Pancreas (tissue), 10 donors: ENCODE data around the gene NYAP1. TPM values are rescaled to one million over a fixed set of nuclear protein-coding genes. Genes with fewer than 3 reads are reported as not detected.

Experiments
- ATAC-seq, 4 donors: fragments of 200-7000 bp; cut with Tn5 transposase; one replicate each; pipeline versions ENCODE4 v1.8.0 to v1.9.1; 2020; ENCODE audit warnings: mild to moderate bottlenecking in 4 of 4, moderate library complexity in 4 of 4
- DNase-seq, 6 donors: peaks; one replicate each; pipeline ENCODE4 v3.0.0-alpha.2; 2020
- FAIRE-seq: peaks from 2 replicates; lab custom pipeline; 2012; peaks lifted over from hg19 to GRCh38; lab: Jason Lieb, UNC
- H3K27ac ChIP-seq, 4 donors: fragments of 200-600 bp; sonication (generic); 1 replicate in 3 of 4; 2 replicates in 1 of 4; pipeline versions ENCODE4 v1.5.0 to v1.8.0; 2020
- H3K27me3 ChIP-seq, 4 donors: fragments of 200-600 bp; one replicate each; pipeline ENCODE4 v1.8.0; 2021
- H3K36me3 ChIP-seq, 3 donors: fragments of 200-600 bp; sonication (generic) in 1 of 3; one replicate each; pipeline versions ENCODE4 v1.5.0 to v1.8.0; 2020 to 2021
- H3K4me1 ChIP-seq, 3 donors: fragments of 200-600 bp; one replicate each; pipeline ENCODE4 v1.8.0; 2021
- H3K4me3 ChIP-seq, 4 donors: fragments of 200-600 bp; sonication (generic) in 2 of 4; one replicate each; pipeline versions ENCODE4 v1.5.0 to v1.8.0; 2020 to 2021
- H3K9me3 ChIP-seq, 4 donors: fragments of 200-600 bp; one replicate each; pipeline ENCODE4 v1.8.0; 2021
- WGBS, 2 donors: extraction: QIAGEN DNeasy Blood & Tissue Kit; methylation state at CpG; one replicate each; pipeline ENCODE4 v1.1.7; 2013; 5-methylcytosine and 5-hydroxymethylcytosine counted together
- intact Hi-C, 3 donors: fragments of 100-400 bp; cut with DNase I; formaldehyde crosslinking; loops; one replicate each; pipeline versions ENCODE4 v1.11.1 to v1.14.2; 2022
- polyA plus RNA-seq, 2 donors: library from polyadenylated mRNA; stranded (reverse); fragments of 200-250 nt; gene quantifications; one replicate each; pipeline ENCODE4 v1.2.3, GENCODE V29; 2013
- total RNA-seq, 6 donors: library from RNA; stranded (reverse); fragmentation: NEBNext Ultra II Directional in 4 of 6; extraction: Animal tissue kit (Norgen Biotek cat#: 25700) in 4 of 6; gene quantifications; one replicate each; pipeline versions ENCODE4 v1.2.1 to v1.2.4, GENCODE V29; 2021 to 2023
- TF ChIP-seq, protein P1 (sequence below), 4 donors: fragments of 200-600 bp; sonication (generic) in 3 of 4; IDR thresholded peaks; one replicate each; pipeline versions ENCODE4 v1.5.0 to v1.8.0; 2021; ENCODE audit warnings: antibody characterized with exemption in 4 of 4
- donor health status: healthy with polysubstance abuse.
- donor health status: DM: no; HTN: no; CAD: no; lungs with moderate emphysema.
- donor health status: DM: no; HTN: no; CAD: no.
- donor health status: control.
- donor health status: control.
- donor health status: Bipolar disorder and iron deficiency.
- donor health status: DM: yes; HTN: yes; CAD: no.
- donor health status: DM: no; HTN: no; CAD: no.
- donor health status: DM: no; HTN: no; CAD: no.
- donor health status: DM: yes; HTN: yes; CAD: no.

The NYAP1 gene
- total and polyA plus RNA-seq, 8 donors = 0.25 to 4.8 (median 0.96) TPM

GRCh38 chr7:100543586-100543985, 59.9 kb downstream of the NYAP1 start:
- intact Hi-C loops = no loop called here
- no peak overlapping the region for H3K4me3 ChIP-seq
- no peak for ATAC-seq
- peak overlapping the region in 3 of 4 donors; percentile 42 to 95 (median 90) for H3K27ac ChIP-seq
- TF ChIP-seq, protein P1, sequence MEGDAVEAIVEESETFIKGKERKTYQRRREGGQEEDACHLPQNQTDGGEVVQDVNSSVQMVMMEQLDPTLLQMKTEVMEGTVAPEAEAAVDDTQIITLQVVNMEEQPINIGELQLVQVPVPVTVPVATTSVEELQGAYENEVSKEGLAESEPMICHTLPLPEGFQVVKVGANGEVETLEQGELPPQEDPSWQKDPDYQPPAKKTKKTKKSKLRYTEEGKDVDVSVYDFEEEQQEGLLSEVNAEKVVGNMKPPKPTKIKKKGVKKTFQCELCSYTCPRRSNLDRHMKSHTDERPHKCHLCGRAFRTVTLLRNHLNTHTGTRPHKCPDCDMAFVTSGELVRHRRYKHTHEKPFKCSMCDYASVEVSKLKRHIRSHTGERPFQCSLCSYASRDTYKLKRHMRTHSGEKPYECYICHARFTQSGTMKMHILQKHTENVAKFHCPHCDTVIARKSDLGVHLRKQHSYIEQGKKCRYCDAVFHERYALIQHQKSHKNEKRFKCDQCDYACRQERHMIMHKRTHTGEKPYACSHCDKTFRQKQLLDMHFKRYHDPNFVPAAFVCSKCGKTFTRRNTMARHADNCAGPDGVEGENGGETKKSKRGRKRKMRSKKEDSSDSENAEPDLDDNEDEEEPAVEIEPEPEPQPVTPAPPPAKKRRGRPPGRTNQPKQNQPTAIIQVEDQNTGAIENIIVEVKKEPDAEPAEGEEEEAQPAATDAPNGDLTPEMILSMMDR (IDR thresholded peaks at IDR 0.05) = no peak
- DNase-seq = no peak
- no peaks in the 10 kb centered on the region for H3K9me3 ChIP-seq
- 63 to 69% methylated on average over 1 of the region's 1 CpG for WGBS, 2 donors
- no peaks in the 10 kb centered on the region for H3K27me3 ChIP-seq
- H3K4me1 ChIP-seq = peaks cover 51 to 70% (median 70%) of the 10 kb centered on the region in 3 donors
- H3K36me3 ChIP-seq = no peaks in the 10 kb centered on the region
- no peak for FAIRE-seq

DNA sequence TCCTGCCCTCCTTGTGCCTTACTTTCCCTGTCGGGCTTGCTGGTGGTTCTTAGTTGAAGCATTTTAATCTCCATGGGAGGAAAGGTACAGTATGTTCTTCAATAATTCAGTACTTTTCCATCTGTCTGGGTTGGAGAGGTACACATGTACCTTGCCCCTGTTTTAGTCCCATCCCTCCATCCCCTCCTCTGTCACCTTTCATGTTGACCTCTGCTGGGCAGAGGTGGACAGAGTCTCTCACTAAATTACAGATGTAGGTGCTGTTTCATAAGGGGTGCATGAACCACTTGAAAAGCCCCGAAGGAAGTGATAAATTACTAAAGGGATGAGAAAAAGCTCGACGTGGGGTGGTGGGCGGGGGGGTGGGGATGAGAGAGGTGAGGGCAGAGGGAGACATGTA, 60.7 kb downstream of the NYAP1 start:
- Histone ChIP-seq H3K27ac (peak overlapping the region; percentile 80 to 95 (median 90)), H3K9me3 (no peaks in the 10 kb centered on the region), H3K27me3 (no peaks in the 10 kb centered on the region), H3K4me3 (no peak overlapping the region), H3K36me3 (no peaks in the 10 kb centered on the region), H3K4me1 (peaks cover 51 to 78% (median 77%) of the 10 kb centered on the region in 3 donors)
- intact Hi-C loops = no loop called here
- 13 to 18% methylated on average over 5 of the region's 5 CpGs for WGBS, 2 donors
- FAIRE-seq (no peak), ATAC-seq (no peak), DNase-seq (no peak)
- TF ChIP-seq, protein P1 (IDR thresholded peaks at IDR 0.05) = no peak

Other genes with a start within 250 kb of the NYAP1 start
- not detected for gene SPDYE3, start 176.2 kb upstream of the NYAP1 start, total RNA-seq
- gene SPDYE3, start 176.2 kb upstream of the NYAP1 start, polyA plus RNA-seq = under 1 TPM; 0.08 to 0.09 TPM
- 10 to 100 TPM; 14.7 to 33.6 (median 20.1) TPM for gene PILRB, start 125.8 kb upstream of the NYAP1 start, total RNA-seq
- gene PILRB, start 125.8 kb upstream of the NYAP1 start, polyA plus RNA-seq = 100 to 1,000 TPM; 202 to 218 TPM
- gene PILRA, start 110.4 kb upstream of the NYAP1 start, total RNA-seq = 1 to 10 TPM in 5 of 6 donors, under 1 TPM in 1; 0.88 to 7.6 (median 2.8) TPM
- gene PILRA, start 110.4 kb upstream of the NYAP1 start, polyA plus RNA-seq = 1 to 10 TPM; 3.8 to 4.8 TPM
- 1 to 10 TPM; 1.6 to 3.0 (median 2.0) TPM for gene ZCWPW1, start 55.2 kb upstream of the NYAP1 start, total RNA-seq
- 10 to 100 TPM in 1 of 2 donors, 1 to 10 TPM in 1; 8.0 to 18.9 TPM for gene ZCWPW1, start 55.2 kb upstream of the NYAP1 start, polyA plus RNA-seq
- 10 to 100 TPM; 11.1 to 17.5 (median 15.2) TPM for gene MEPCE, start 54.1 kb upstream of the NYAP1 start, total RNA-seq
- 10 to 100 TPM; 18.0 to 20.7 TPM for gene MEPCE, start 54.1 kb upstream of the NYAP1 start, polyA plus RNA-seq
- gene PPP1R35, start 47.4 kb upstream of the NYAP1 start, total RNA-seq = 10 to 100 TPM; 10.8 to 18.9 (median 14.5) TPM
- 10 to 100 TPM; 60.4 to 65.8 TPM for gene PPP1R35, start 47.4 kb upstream of the NYAP1 start, polyA plus RNA-seq
- gene SPACDR, start 19.7 kb upstream of the NYAP1 start, total RNA-seq = under 1 TPM in 2 of 6 donors, not detected in 4; 0.24 to 0.28 TPM
- gene SPACDR, start 19.7 kb upstream of the NYAP1 start, polyA plus RNA-seq = under 1 TPM; 0.34 to 0.68 TPM
- 10 to 100 TPM; 17.4 to 36.8 (median 19.8) TPM for gene TSC22D4, start 4.7 kb upstream of the NYAP1 start, total RNA-seq
- 10 to 100 TPM; 37.1 to 44.6 TPM for gene TSC22D4, start 4.7 kb upstream of the NYAP1 start, polyA plus RNA-seq
- 10 to 100 TPM; 13.6 to 33.1 (median 21.4) TPM for gene AGFG2, start 55.3 kb downstream of the NYAP1 start, total RNA-seq
- 10 to 100 TPM; 24.5 to 41.0 TPM for gene AGFG2, start 55.3 kb downstream of the NYAP1 start, polyA plus RNA-seq
- 1 to 10 TPM in 3 of 6 donors, under 1 TPM in 3; 0.39 to 7.5 (median 1.0) TPM for gene SAP25, start 90.0 kb downstream of the NYAP1 start, total RNA-seq
- gene SAP25, start 90.0 kb downstream of the NYAP1 start, polyA plus RNA-seq = 10 to 100 TPM; 14.7 to 17.8 TPM
- 10 to 100 TPM; 16.4 to 40.7 (median 23.3) TPM for gene LRCH4, start 102.2 kb downstream of the NYAP1 start, total RNA-seq
- 100 to 1,000 TPM in 1 of 2 donors, 10 to 100 TPM in 1; 78.5 to 106 TPM for gene LRCH4, start 102.2 kb downstream of the NYAP1 start, polyA plus RNA-seq
- gene FBXO24, start 102.4 kb downstream of the NYAP1 start, total RNA-seq = under 1 TPM; 0.31 to 0.88 (median 0.63) TPM
- 1 to 10 TPM; 1.9 to 2.0 TPM for gene FBXO24, start 102.4 kb downstream of the NYAP1 start, polyA plus RNA-seq
- 10 to 100 TPM in 3 of 6 donors, 1 to 10 TPM in 3; 5.7 to 49.7 (median 15.6) TPM for gene PCOLCE, start 118.4 kb downstream of the NYAP1 start, total RNA-seq
- gene PCOLCE, start 118.4 kb downstream of the NYAP1 start, polyA plus RNA-seq = 10 to 100 TPM; 31.7 to 39.0 TPM
- gene MOSPD3, start 128.6 kb downstream of the NYAP1 start, total RNA-seq = 10 to 100 TPM in 3 of 6 donors, 1 to 10 TPM in 3; 6.8 to 10.7 (median 9.0) TPM
- 10 to 100 TPM; 14.8 to 19.7 TPM for gene MOSPD3, start 128.6 kb downstream of the NYAP1 start, polyA plus RNA-seq
- gene TFR2, start 157.6 kb downstream of the NYAP1 start, total RNA-seq = 1 to 10 TPM in 3 of 6 donors, under 1 TPM in 3; 0.28 to 1.2 (median 0.76) TPM
- gene TFR2, start 157.6 kb downstream of the NYAP1 start, polyA plus RNA-seq = 1 to 10 TPM; 1.1 to 1.2 TPM
- under 1 TPM; 0.23 to 0.98 (median 0.57) TPM for gene ACTL6B, start 172.5 kb downstream of the NYAP1 start, total RNA-seq
- gene ACTL6B, start 172.5 kb downstream of the NYAP1 start, polyA plus RNA-seq = 1 to 10 TPM; 1.7 to 7.7 TPM
- gene GNB2, start 189.8 kb downstream of the NYAP1 start, total RNA-seq = 100 to 1,000 TPM in 5 of 6 donors, 10 to 100 TPM in 1; 84.7 to 118 (median 104) TPM
- gene GNB2, start 189.8 kb downstream of the NYAP1 start, polyA plus RNA-seq = 100 to 1,000 TPM in 1 of 2 donors, 10 to 100 TPM in 1; 82.2 to 151 TPM
- gene GIGYF1, start 210.3 kb downstream of the NYAP1 start, total RNA-seq = 10 to 100 TPM; 19.2 to 33.9 (median 26.9) TPM
- gene GIGYF1, start 210.3 kb downstream of the NYAP1 start, polyA plus RNA-seq = 10 to 100 TPM; 48.8 to 76.2 TPM
- 10 to 100 TPM; 10.5 to 19.2 (median 13.8) TPM for gene POP7, start 222.2 kb downstream of the NYAP1 start, total RNA-seq
- 10 to 100 TPM; 20.5 to 26.1 TPM for gene POP7, start 222.2 kb downstream of the NYAP1 start, polyA plus RNA-seq
- 1 to 10 TPM; 1.6 to 5.5 (median 3.9) TPM for gene EPO, start 236.5 kb downstream of the NYAP1 start, total RNA-seq
- gene EPO, start 236.5 kb downstream of the NYAP1 start, polyA plus RNA-seq = 1 to 10 TPM; 1.8 to 5.9 TPM
- gene ZAN, start 249.7 kb downstream of the NYAP1 start, total RNA-seq = under 1 TPM in 3 of 6 donors, not detected in 3; 0.03 to 0.05 (median 0.03) TPM
- under 1 TPM; 0.02 to 0.04 TPM for gene ZAN, start 249.7 kb downstream of the NYAP1 start, polyA plus RNA-seq